ENCODE results near the gene ISCA1. TPM values are rescaled to one million over a fixed set of nuclear protein-coding genes. Genes with fewer than 3 reads are reported as not detected.

The ISCA1 gene
- total and polyA plus RNA-seq, 2 of the 8 experiments (the other 6 are each of a cell fraction or from before 2014, with no cell fraction given), result 35.0 to 40.0 TPM

- TF ChIP-seq GABPA (IDR thresholded peaks at IDR 0.05; ENCODE audit: borderline replicate concordance, insufficient read depth, low read length) (no peak), TAF1 (IDR thresholded peaks at IDR 0.05; ENCODE audit: low read depth, low read length) (no peak), E2F6 (IDR thresholded peaks at IDR 0.05) (no peak), POU5F1 (IDR thresholded peaks at IDR 0.05; ENCODE audit: low read depth, low read length) (no peak), EP300 (IDR thresholded peaks at IDR 0.05; ENCODE audit: borderline replicate concordance in 1 of 2, low read depth in 2 of 2, low read length in 2 of 2) (no peak), SUZ12 (IDR thresholded peaks at IDR 0.05; ENCODE audit: low read length) (no peak), BRCA1 (IDR thresholded peaks at IDR 0.05; ENCODE audit: low read depth, low read length) (no peak), CEBPB (IDR thresholded peaks at IDR 0.05; ENCODE audit: low read depth, low read length) (no peak)
These were observed 42.6 kb upstream of the ISCA1 start (continued) for GRCh38 chr9:86324901-86325300.

All from H1 (cell line).